Testis (tissue), 3 donors: ENCODE data around the gene DCLK2. TPM values are rescaled to one million over a fixed set of nuclear protein-coding genes. Genes with fewer than 3 reads are reported as not detected.

ENCODE experiments used
- DNase-seq: peaks from one replicate; pipeline ENCODE4 v3.0.0-alpha.2; 2019
- H3K27ac ChIP-seq, 2 donors: fragments of 200-600 bp; sonication (generic); one replicate each; pipeline ENCODE4 v1.5.1; 2019
- H3K27me3 ChIP-seq: fragments of 200-600 bp; sonication (generic); one replicate; pipeline ENCODE4 v1.5.1; 2019
- H3K36me3 ChIP-seq: fragments of 200-600 bp; sonication (generic); one replicate; pipeline ENCODE4 v1.5.1; 2017; ENCODE audit warnings: low read depth; ENCODE audit errors: missing control alignments
- H3K4me1 ChIP-seq: fragments of 200-600 bp; sonication (generic); one replicate; pipeline ENCODE4 v1.5.1; 2019
- H3K4me3 ChIP-seq, 2 donors: fragments of 200-600 bp; sonication (generic); one replicate each; pipeline ENCODE4 v1.5.1; 2017 to 2019
- H3K9me3 ChIP-seq: fragments of 200-600 bp; sonication (generic); one replicate; pipeline ENCODE4 v1.5.1; 2017
- CTCF ChIP-seq, 3 experiments: fragments of 450-650 bp in 2 of 3; fragments of 200-600 bp in 1 of 3; sonication (generic) in 1 of 3; IDR thresholded peaks; one replicate each; pipeline ENCODE4 v1.5.1; 2016 to 2019; ENCODE audit warnings: antibody characterized with exemption in 3 of 3, mild to moderate bottlenecking in 2 of 3, moderate library complexity in 1 of 3
- POLR2A ChIP-seq: fragments of 450-650 bp; IDR thresholded peaks from one replicate; pipeline ENCODE4 v1.6.1; 2017; ENCODE audit warnings: antibody characterized with exemption, mild to moderate bottlenecking, moderate library complexity
- WGBS, 2 donors: methylation state at CpG; one replicate each; pipeline ENCODE4 v1.1.5; 2018; 5-methylcytosine and 5-hydroxymethylcytosine counted together
- intact Hi-C: fragments of 100-400 bp; cut with DNase I; formaldehyde crosslinking; loops from one replicate; pipeline ENCODE4 v1.15.1; 2023; ENCODE audit warnings: low total_unique reads
- polyA plus RNA-seq: library from polyadenylated mRNA; stranded (reverse); fragments of 350-450 nt; fragmentation: Illumina TruSeq; extraction: RNeasy Lipid Tissue Mini Kit (QIAGEN cat#74804); gene quantifications from one replicate; pipeline ENCODE4 v1.2.3, GENCODE V29; 2014; ENCODE audit warnings: low read depth, low replicate concordance; ENCODE audit not compliant: insufficient read depth
- total RNA-seq, 2 donors: library from RNA; depleted of rRNA; stranded (reverse); fragments of >200 nt; gene quantifications; one replicate each; pipeline ENCODE4 v1.2.3, GENCODE V29; 2016

The DCLK2 gene
- total and polyA plus RNA-seq, 3 donors from 2014 or later = 6.1 to 18.4 (median 14.8) TPM

- no peaks in the 10 kb centered on the region for H3K9me3 ChIP-seq
- no peak overlapping the region for H3K4me3 ChIP-seq
- H3K36me3 ChIP-seq = no peaks in the 10 kb centered on the region
- H3K27ac ChIP-seq = no peak overlapping the region
- H3K4me1 ChIP-seq = no peaks in the 10 kb centered on the region
- TF ChIP-seq POLR2A (no peak), CTCF (IDR thresholded peaks at IDR 0.05) (no peak)
- no peak for DNase-seq
- H3K27me3 ChIP-seq = no peaks in the 10 kb centered on the region
- intact Hi-C loops = no loop called here
- WGBS, 2 donors = 96 to 100% methylated on average over 1 of the region's 1 CpG
Observed at GRCh38 chr4:150142831-150143230, 64.6 kb downstream of the DCLK2 start.

- intact Hi-C loops = no loop called here
- Histone ChIP-seq H3K27ac (no peak overlapping the region), H3K9me3 (no peaks in the 10 kb centered on the region), H3K27me3 (no peaks in the 10 kb centered on the region), H3K4me1 (no peaks in the 10 kb centered on the region), H3K4me3 (no peak overlapping the region), H3K36me3 (no peaks in the 10 kb centered on the region)
- WGBS, 2 donors = 93 to 96% methylated on average over 1 of the region's 1 CpG
- no peak for TF ChIP-seq CTCF (IDR thresholded peaks at IDR 0.05)
- no peak for TF ChIP-seq POLR2A
- no peak for DNase-seq
Observed at GRCh38 chr4:150145090-150145945, 67.1 kb downstream of the DCLK2 start.

GRCh38 chr4:150145946-150146340 lies 67.7 kb downstream of the DCLK2 start:
- no peak for TF ChIP-seq CTCF (IDR thresholded peaks at IDR 0.05)
- Histone ChIP-seq H3K36me3 (no peaks in the 10 kb centered on the region), H3K4me1 (no peaks in the 10 kb centered on the region), H3K27me3 (no peaks in the 10 kb centered on the region), H3K27ac (no peak overlapping the region), H3K4me3 (no peak overlapping the region), H3K9me3 (no peaks in the 10 kb centered on the region)
- no peak for DNase-seq
- intact Hi-C loops = no loop called here
- WGBS, 2 donors = 95% methylated on average over 1 of the region's 1 CpG

GRCh38 chr4:150149381-150149780 lies 71.1 kb downstream of the DCLK2 start:
- intact Hi-C loops = no loop called here
- DNase-seq = no peak
- H3K4me3 ChIP-seq = no peak overlapping the region
- H3K27me3 ChIP-seq = no peaks in the 10 kb centered on the region
- H3K9me3 ChIP-seq = no peaks in the 10 kb centered on the region
- H3K36me3 ChIP-seq = no peaks in the 10 kb centered on the region
- TF ChIP-seq POLR2A = no peak
- TF ChIP-seq CTCF (IDR thresholded peaks at IDR 0.05) = no peak
- no peak overlapping the region for H3K27ac ChIP-seq
- H3K4me1 ChIP-seq = no peaks in the 10 kb centered on the region
- WGBS, 2 donors = 49 to 52% methylated on average over 1 of the region's 1 CpG

- Histone ChIP-seq H3K4me1 (no peaks in the 10 kb centered on the region), H3K4me3 (no peak overlapping the region), H3K9me3 (no peaks in the 10 kb centered on the region), H3K27me3 (no peaks in the 10 kb centered on the region), H3K36me3 (no peaks in the 10 kb centered on the region), H3K27ac (no peak overlapping the region)
- WGBS, 2 donors = 65 to 76% methylated on average over 1 of the region's 1 CpG
- intact Hi-C loops = no loop called here
- DNase-seq = no peak
- TF ChIP-seq POLR2A (no peak), CTCF (IDR thresholded peaks at IDR 0.05) (no peak)
Observed at GRCh38 chr4:150150629-150151062, 72.4 kb downstream of the DCLK2 start.
